Prostate gland (tissue), 2 donors: ENCODE results near the gene RTN4R. TPM values are rescaled to one million over a fixed set of nuclear protein-coding genes. Genes with fewer than 3 reads are reported as not detected.

Source experiments
- DNase-seq: peaks from one replicate; pipeline ENCODE4 v3.0.0-alpha.2; 2019; ENCODE audit warnings: low spot score
- H3K27ac ChIP-seq, 2 donors: fragments of 200-600 bp; sonication (generic); 2 replicates each; pipeline ENCODE4 v1.5.1; 2017 to 2019
- H3K27me3 ChIP-seq: fragments of 200-600 bp; sonication (generic); replicated peaks from 2 replicates; pipeline ENCODE4 v1.5.1; 2019; ENCODE audit not compliant: insufficient read depth
- H3K36me3 ChIP-seq, 2 donors: fragments of 200-600 bp; sonication (generic); 1 replicate in 1 of 2; 2 replicates in 1 of 2; pipeline versions ENCODE4 v1.5.1 to v1.8.1; 2017 to 2019
- H3K4me1 ChIP-seq: fragments of 200-600 bp; sonication (generic); replicated peaks from 2 replicates; pipeline ENCODE4 v1.5.1; 2019
- H3K4me3 ChIP-seq, 2 donors: fragments of 200-600 bp; sonication (generic); 2 replicates each; pipeline ENCODE4 v1.5.1; 2017 to 2019
- H3K9me3 ChIP-seq: fragments of 200-600 bp; sonication (generic); 2 replicates; pipeline ENCODE4 v1.5.1; 2017
- POLR2A ChIP-seq: fragments of 450-650 bp; IDR thresholded peaks from one replicate; pipeline ENCODE4 v1.6.1; 2016; ENCODE audit warnings: antibody characterized with exemption, mild to moderate bottlenecking
- POLR2AphosphoS5 ChIP-seq: sonication (generic); formaldehyde crosslinking; IDR thresholded peaks from one replicate; pipeline ENCODE4 v1.6.1; 2017; ENCODE audit warnings: antibody characterized with exemption
- WGBS: methylation state at CpG from one replicate; pipeline ENCODE4 v1.1.5; 2018; 5-methylcytosine and 5-hydroxymethylcytosine counted together
- intact Hi-C: fragments of 100-400 bp; cut with DNase I; formaldehyde crosslinking; loops from one replicate; pipeline ENCODE4 v1.14.2; 2022
- total RNA-seq, 2 donors: library from RNA; depleted of rRNA; stranded (reverse); fragments of >200 nt; gene quantifications; one replicate each; pipeline ENCODE4 v1.1.0, GENCODE V29; 2016
- TF ChIP-seq, protein P1 (sequence below), 4 experiments: fragments of 200-600 bp in 2 of 4; fragments of 450-650 bp in 2 of 4; sonication (generic) in 2 of 4; IDR thresholded peaks; 1 replicate in 3 of 4; 2 replicates in 1 of 4; pipeline ENCODE4 v1.5.1; 2016 to 2019; ENCODE audit warnings: antibody characterized with exemption in 4 of 4, mild to moderate bottlenecking in 2 of 4, moderate library complexity in 2 of 4

The RTN4R gene
- total RNA-seq, 2 donors from 2014 or later: 4.4 to 6.0 TPM

DNA sequence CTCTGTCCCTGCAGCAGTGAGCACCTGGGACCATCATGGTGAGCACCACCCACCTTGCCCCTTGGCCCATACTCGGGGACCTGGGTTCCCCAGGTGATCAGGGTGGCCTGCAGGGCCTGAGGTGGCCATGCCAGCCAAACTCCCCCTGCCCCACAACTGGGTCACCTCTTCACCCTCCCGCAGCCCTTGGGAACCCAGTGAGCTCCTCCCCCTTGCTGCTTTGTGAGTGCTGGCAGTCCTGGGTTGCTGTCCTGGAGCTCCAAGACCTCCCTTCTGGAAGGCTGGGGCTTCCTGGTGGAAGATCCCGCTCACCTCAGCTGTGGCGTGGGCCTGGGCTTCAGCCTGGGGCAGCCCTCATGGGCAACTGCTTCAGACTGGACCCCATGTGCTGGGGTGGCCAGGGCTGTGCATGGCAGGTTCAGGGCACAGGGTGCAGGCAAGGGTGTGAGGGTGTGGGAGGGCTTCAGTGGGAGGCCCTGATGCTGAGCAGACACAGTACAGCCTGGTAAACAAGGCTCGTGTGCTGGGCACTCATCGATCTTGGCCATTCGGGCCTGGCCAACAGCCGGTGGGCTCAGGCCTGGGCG, 57.6 kb downstream of the RTN4R start:
- Histone ChIP-seq H3K4me1 (no peaks in the 10 kb centered on the region), H3K27ac (no peak overlapping the region), H3K36me3 (no peaks in the 10 kb centered on the region), H3K4me3 (no peak overlapping the region), H3K27me3 (no peaks in the 10 kb centered on the region), H3K9me3 (no peaks in the 10 kb centered on the region)
- intact Hi-C loops: no loop called here
- no peak for TF ChIP-seq POLR2AphosphoS5
- TF ChIP-seq, protein P1, sequence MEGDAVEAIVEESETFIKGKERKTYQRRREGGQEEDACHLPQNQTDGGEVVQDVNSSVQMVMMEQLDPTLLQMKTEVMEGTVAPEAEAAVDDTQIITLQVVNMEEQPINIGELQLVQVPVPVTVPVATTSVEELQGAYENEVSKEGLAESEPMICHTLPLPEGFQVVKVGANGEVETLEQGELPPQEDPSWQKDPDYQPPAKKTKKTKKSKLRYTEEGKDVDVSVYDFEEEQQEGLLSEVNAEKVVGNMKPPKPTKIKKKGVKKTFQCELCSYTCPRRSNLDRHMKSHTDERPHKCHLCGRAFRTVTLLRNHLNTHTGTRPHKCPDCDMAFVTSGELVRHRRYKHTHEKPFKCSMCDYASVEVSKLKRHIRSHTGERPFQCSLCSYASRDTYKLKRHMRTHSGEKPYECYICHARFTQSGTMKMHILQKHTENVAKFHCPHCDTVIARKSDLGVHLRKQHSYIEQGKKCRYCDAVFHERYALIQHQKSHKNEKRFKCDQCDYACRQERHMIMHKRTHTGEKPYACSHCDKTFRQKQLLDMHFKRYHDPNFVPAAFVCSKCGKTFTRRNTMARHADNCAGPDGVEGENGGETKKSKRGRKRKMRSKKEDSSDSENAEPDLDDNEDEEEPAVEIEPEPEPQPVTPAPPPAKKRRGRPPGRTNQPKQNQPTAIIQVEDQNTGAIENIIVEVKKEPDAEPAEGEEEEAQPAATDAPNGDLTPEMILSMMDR (IDR thresholded peaks at IDR 0.05): no peak
- 94% methylated on average over 9 of the region's 9 CpGs for WGBS
- no peak for DNase-seq

DNA sequence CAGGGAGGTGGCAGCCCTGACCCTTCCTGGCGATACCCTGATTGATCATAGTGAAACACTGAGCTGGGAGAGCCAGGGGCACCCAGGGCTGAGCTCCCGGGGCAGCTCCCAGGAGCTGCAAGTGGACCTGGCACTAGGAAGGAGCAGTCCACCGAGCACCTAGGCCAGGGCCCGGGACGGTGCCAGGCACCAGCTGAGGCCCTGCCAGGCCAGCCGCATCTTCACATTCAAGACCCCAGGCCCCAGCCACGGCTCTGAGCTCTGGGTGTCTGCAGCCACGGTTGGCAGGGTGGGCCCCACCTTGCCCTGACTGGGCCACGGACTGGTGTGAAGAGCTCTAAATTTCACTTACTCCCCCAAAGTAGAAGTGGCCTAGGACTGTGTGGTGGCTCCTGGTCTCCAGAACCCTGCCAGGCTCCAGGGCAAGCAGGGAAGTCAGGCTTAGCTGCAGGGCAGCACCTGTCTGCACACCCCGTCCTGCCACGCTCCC, 58.3 kb downstream of the RTN4R start:
- H3K9me3 ChIP-seq: no peaks in the 10 kb centered on the region
- no peaks in the 10 kb centered on the region for H3K36me3 ChIP-seq
- no peaks in the 10 kb centered on the region for H3K27me3 ChIP-seq
- TF ChIP-seq, protein P1 (IDR thresholded peaks at IDR 0.05): no peak
- TF ChIP-seq POLR2AphosphoS5: no peak
- no peak for TF ChIP-seq POLR2A
- intact Hi-C loops: no loop called here
- no peaks in the 10 kb centered on the region for H3K4me1 ChIP-seq
- DNase-seq: no peak
- no peak overlapping the region for H3K4me3 ChIP-seq
- 98% methylated on average over 11 of the region's 11 CpGs for WGBS
- no peak overlapping the region for H3K27ac ChIP-seq

DNA sequence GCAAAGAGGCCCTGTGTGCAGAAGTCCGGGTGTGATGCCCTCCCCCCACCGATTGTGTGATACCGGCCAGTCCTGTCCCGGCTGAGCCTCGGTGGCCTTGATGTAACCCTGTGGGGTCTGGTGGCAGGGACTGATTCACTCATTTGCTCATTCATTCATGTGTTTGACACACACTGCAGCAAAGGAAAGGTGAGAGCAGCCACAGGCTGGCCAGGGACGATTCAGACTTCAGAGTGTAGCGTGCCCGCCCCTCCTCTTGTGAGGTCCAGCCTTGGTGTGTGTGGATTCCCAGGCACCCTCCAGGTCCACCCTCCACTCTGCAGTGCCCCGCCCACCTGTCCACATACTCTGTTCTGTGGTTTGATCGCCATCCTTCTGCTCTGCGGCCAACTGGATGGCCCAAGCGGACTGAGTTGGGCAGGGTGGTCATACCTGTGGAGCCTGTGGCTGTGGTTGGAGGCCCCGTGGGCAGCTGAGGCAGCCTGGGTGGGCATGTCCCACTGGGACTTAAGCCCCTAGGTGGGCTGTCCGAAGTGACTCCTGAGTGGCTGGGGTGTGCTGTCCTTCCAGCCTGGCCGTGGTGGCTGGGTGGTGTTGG, 59.3 kb downstream of the RTN4R start:
- Histone ChIP-seq H3K9me3 (no peaks in the 10 kb centered on the region), H3K4me3 (no peak overlapping the region), H3K4me1 (no peaks in the 10 kb centered on the region), H3K27ac (no peak overlapping the region), H3K36me3 (no peaks in the 10 kb centered on the region), H3K27me3 (no peaks in the 10 kb centered on the region)
- 82% methylated on average over 15 of the region's 15 CpGs for WGBS
- no peak for TF ChIP-seq POLR2A
- no peak for TF ChIP-seq POLR2AphosphoS5
- TF ChIP-seq, protein P1 (IDR thresholded peaks at IDR 0.05): no peak
- no peak for DNase-seq
- intact Hi-C loops: no loop called here

DNA sequence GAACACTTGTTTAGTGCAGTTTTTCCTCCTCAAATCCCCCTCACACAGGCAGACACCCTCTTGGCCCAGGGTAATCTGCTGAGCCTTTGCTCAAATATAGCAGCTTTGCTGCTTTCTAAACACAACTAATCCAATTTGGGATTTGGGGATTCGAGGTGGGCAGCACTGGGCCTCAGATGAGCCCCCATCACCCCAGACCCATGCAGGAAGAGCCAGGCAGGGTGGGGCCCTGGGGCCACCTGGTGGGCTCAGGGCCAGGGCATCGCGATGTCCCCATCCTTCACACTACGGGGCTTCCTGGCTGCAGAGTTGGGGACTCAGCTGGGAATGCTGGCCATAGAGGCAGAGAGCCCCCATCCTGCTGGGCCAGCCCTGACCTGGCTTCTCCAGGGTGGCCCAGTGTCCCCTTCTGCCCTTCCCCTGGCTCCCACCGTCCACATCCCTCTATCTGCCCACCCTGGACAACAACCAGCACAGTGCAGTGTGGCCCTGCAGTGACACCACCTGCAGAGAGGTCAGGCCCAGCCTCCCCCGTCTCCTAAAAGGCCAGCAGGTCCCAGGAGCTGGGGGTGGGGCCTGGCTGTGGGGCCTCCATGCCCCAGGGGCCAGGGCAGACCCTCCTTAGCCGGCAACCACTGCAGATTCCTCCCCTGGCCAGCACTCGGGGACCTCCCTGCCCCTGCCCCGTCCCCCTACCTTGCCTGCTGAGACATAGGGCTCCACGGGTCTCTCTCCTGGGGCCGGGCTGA, 60.7 kb downstream of the RTN4R start:
- no peak for DNase-seq
- intact Hi-C loops: no loop called here
- WGBS: 81% methylated on average over 11 of the region's 11 CpGs
- Histone ChIP-seq H3K4me3 (peak overlapping the region in 1 of 2 donors; percentile 39), H3K27ac (no peak overlapping the region), H3K36me3 (no peaks in the 10 kb centered on the region), H3K9me3 (no peaks in the 10 kb centered on the region), H3K4me1 (no peaks in the 10 kb centered on the region), H3K27me3 (no peaks in the 10 kb centered on the region)
- TF ChIP-seq, protein P1 (IDR thresholded peaks at IDR 0.05): no peak
- TF ChIP-seq POLR2AphosphoS5 (no peak), POLR2A (no peak)
